A549 (cell line): ENCODE data around the gene AUTS2. TPM values are rescaled to one million over a fixed set of nuclear protein-coding genes. Genes with fewer than 3 reads are reported as not detected.

ENCODE experiments used
- ATAC-seq, 2 experiments: fragments of 200-7000 bp in 1 of 2; fragments of >200 bp in 1 of 2; cut with Nextera tagmentation in 1 of 2; cut with Tn5 transposase in 1 of 2; 3 replicates each; pipeline versions ENCODE4 v1.8.0 to v1.9.1; 2018 to 2020; ENCODE audit warnings: mild to moderate bottlenecking in 1 of 2, moderate library complexity in 1 of 2
- CTCF ChIA-PET: fragments of 300-600 bp; sonication (Branson Sonifier 250); formaldehyde crosslinking; extraction: SDS; loops from one replicate; lab custom pipeline; 2021; ENCODE audit warnings: antibody characterized with exemption, inconsistent platforms; lab: Yijun Ruan, JAX
- POLR2A ChIA-PET: fragments of 350-600 bp; formaldehyde crosslinking; extraction: SDS; loops from one replicate; lab custom pipeline; 2021; ENCODE audit warnings: antibody characterized with exemption, inconsistent platforms; lab: Yijun Ruan, JAX
- DNase-seq, 2 experiments: peaks; one replicate each; pipeline versions ENCODE4 v3.0.0 to v3.0.0-alpha.2; 2011 to 2016; ENCODE audit warnings: low read depth in 1 of 2, low spot score in 1 of 2
- FAIRE-seq: peaks from 2 replicates; lab custom pipeline; 2011; peaks lifted over from hg19 to GRCh38; lab: Jason Lieb, UNC
- H3K27ac ChIP-seq, 2 experiments: fragments of >200 bp; sonication (Bioruptor Twin); formaldehyde crosslinking; 3 replicates each; pipeline ENCODE4 v1.5.1; 2016 to 2017
- H3K4me1 ChIP-seq: fragments of >200 bp; sonication (Bioruptor Twin); formaldehyde crosslinking; 3 replicates; pipeline ENCODE4 v1.6.1; 2016
- H3K4me2 ChIP-seq: fragments of >200 bp; sonication (Bioruptor Twin); formaldehyde crosslinking; 3 replicates; pipeline ENCODE4 v1.6.1; 2016
- H3K4me3 ChIP-seq: fragments of >200 bp; sonication (Bioruptor Twin); formaldehyde crosslinking; 3 replicates; pipeline ENCODE4 v1.5.1; 2016
- H3K9me3 ChIP-seq: fragments of >200 bp; sonication (Bioruptor Twin); formaldehyde crosslinking; 3 replicates; pipeline ENCODE4 v1.6.1; 2016
- BCL3 ChIP-seq: fragments of >200 bp; sonication (Bioruptor Twin); formaldehyde crosslinking; IDR thresholded peaks from 3 replicates; pipeline ENCODE4 v1.6.1; 2016
- CBX2 ChIP-seq: fragments of 200-600 bp; sonication (generic); IDR thresholded peaks from 2 replicates; pipeline ENCODE4 v1.6.1; 2016; ENCODE audit warnings: low read depth, mild to moderate bottlenecking, borderline replicate concordance
- CHD2 ChIP-seq: fragments of 150-350 bp; IDR thresholded peaks from 2 replicates; pipeline ENCODE4 v1.6.1; 2014; ENCODE audit warnings: low read length; ENCODE audit not compliant: partially characterized antibody
- EHF ChIP-seq: fragments of 250-450 bp; sonication (Bioruptor Pico); IDR thresholded peaks from 2 replicates; pipeline ENCODE4 v1.5.0; 2020; ENCODE audit warnings: mild to moderate bottlenecking
- ELK1 ChIP-seq: fragments of 150-350 bp; IDR thresholded peaks from 2 replicates; pipeline ENCODE4 v1.6.1; 2014; ENCODE audit warnings: low read depth, mild to moderate bottlenecking, low read length
- EP300 ChIP-seq, 2 experiments: fragments of >200 bp; sonication (Bioruptor Twin); formaldehyde crosslinking; IDR thresholded peaks; 2 replicates in 1 of 2; 3 replicates in 1 of 2; pipeline ENCODE4 v1.6.1; 2016 to 2017
- FOXS1 ChIP-seq: fragments of 250-450 bp; sonication (Bioruptor Pico); IDR thresholded peaks from 2 replicates; pipeline ENCODE4 v1.5.0; 2020; ENCODE audit warnings: mild to moderate bottlenecking, moderate library complexity
- GATA3 ChIP-seq: IDR thresholded peaks from 2 replicates; pipeline ENCODE4 v1.6.1; 2012; ENCODE audit warnings: borderline replicate concordance
- HES2 ChIP-seq: fragments of >200 bp; sonication (Bioruptor Twin); formaldehyde crosslinking; IDR thresholded peaks from 2 replicates; pipeline ENCODE4 v1.6.1; 2016
- HEYL ChIP-seq: fragments of 250-450 bp; sonication (Bioruptor Pico); IDR thresholded peaks from 2 replicates; pipeline ENCODE4 v1.8.0; 2021; ENCODE audit warnings: mild to moderate bottlenecking, moderate library complexity
- HMGXB4 ChIP-seq: fragments of 250-450 bp; sonication (Bioruptor Pico); IDR thresholded peaks from 2 replicates; pipeline ENCODE4 v1.5.0; 2021; ENCODE audit warnings: mild to moderate bottlenecking, moderate library complexity, borderline replicate concordance
- HOXB13 ChIP-seq: fragments of 250-450 bp; sonication (Bioruptor Pico); IDR thresholded peaks from 2 replicates; pipeline ENCODE4 v1.5.0; 2020; ENCODE audit warnings: low read depth, mild to moderate bottlenecking, moderate library complexity
- KDM1A ChIP-seq: fragments of 200-600 bp; sonication (generic); IDR thresholded peaks from 2 replicates; pipeline ENCODE4 v1.6.1; 2016; ENCODE audit warnings: low read depth, mild to moderate bottlenecking
- NFE2L2 ChIP-seq: fragments of 150-350 bp; conservative IDR thresholded peaks from 2 replicates; pipeline ENCODE4 v1.6.1; 2014; ENCODE audit warnings: low read length
- NPAS2 ChIP-seq: fragments of 250-450 bp; sonication (Bioruptor Pico); IDR thresholded peaks from 2 replicates; pipeline ENCODE4 v1.8.0; 2022; ENCODE audit warnings: mild to moderate bottlenecking, moderate library complexity, borderline replicate concordance
- PBX3 ChIP-seq: IDR thresholded peaks from 2 replicates; pipeline ENCODE4 v1.6.1; 2012
- PHF8 ChIP-seq: fragments of 200-600 bp; sonication (generic); IDR thresholded peaks from 2 replicates; pipeline ENCODE4 v1.6.1; 2016; ENCODE audit warnings: low read depth, mild to moderate bottlenecking, antibody characterized with exemption, moderate library complexity, borderline replicate concordance
- POLR2A ChIP-seq: IDR thresholded peaks from 2 replicates; pipeline ENCODE4 v1.6.1; 2012; ENCODE audit warnings: mild to moderate bottlenecking, low read length
- RAD21 ChIP-seq, 2 experiments: fragments of >200 bp in 1 of 2; sonication (Bioruptor Twin) in 1 of 2; formaldehyde crosslinking in 1 of 2; IDR thresholded peaks in 1 of 2; conservative IDR thresholded peaks in 1 of 2; 2 replicates in 1 of 2; 3 replicates in 1 of 2; pipeline ENCODE4 v1.6.1; 2012 to 2018; ENCODE audit warnings: inconsistent platforms in 1 of 2
- RARB ChIP-seq: fragments of 250-450 bp; sonication (Bioruptor Pico); IDR thresholded peaks from 2 replicates; pipeline ENCODE4 v1.8.0; 2021; ENCODE audit warnings: mild to moderate bottlenecking, moderate library complexity
- RNF2 ChIP-seq: fragments of 200-600 bp; sonication (generic); IDR thresholded peaks from 2 replicates; pipeline ENCODE4 v1.6.1; 2016; ENCODE audit warnings: low read depth, mild to moderate bottlenecking, antibody characterized with exemption, moderate library complexity, borderline replicate concordance
- TFCP2L1 ChIP-seq: fragments of 250-450 bp; sonication (Bioruptor Pico); IDR thresholded peaks from 2 replicates; pipeline ENCODE4 v1.5.0; 2021; ENCODE audit warnings: mild to moderate bottlenecking
- USF2 ChIP-seq: fragments of 450-650 bp; IDR thresholded peaks from 2 replicates; pipeline ENCODE4 v1.6.1; 2014; ENCODE audit warnings: antibody characterized with exemption
- ZC3H11A ChIP-seq: fragments of 450-650 bp; IDR thresholded peaks from 2 replicates; pipeline ENCODE4 v1.6.1; 2014; ENCODE audit warnings: antibody characterized with exemption, mild to moderate bottlenecking
- ZFP36 ChIP-seq: fragments of 450-650 bp; IDR thresholded peaks from 2 replicates; pipeline ENCODE4 v1.6.1; 2014; ENCODE audit warnings: borderline replicate concordance; ENCODE audit not compliant: partially characterized antibody
- ZSCAN20 ChIP-seq: fragments of 250-450 bp; sonication (Bioruptor Pico); IDR thresholded peaks from 2 replicates; pipeline ENCODE4 v1.8.0; 2022; ENCODE audit warnings: mild to moderate bottlenecking, moderate library complexity
- WGBS: methylation state at CpG from one replicate; pipeline ENCODE4 v1.1.6; 2017; ENCODE audit errors: missing lambda C conversion rate; 5-methylcytosine and 5-hydroxymethylcytosine counted together
- polyA plus RNA-seq, 4 experiments: library from polyadenylated mRNA; depleted of rRNA in 3 of 4; stranded (reverse); fragments of >200 nt; fragmentation: RNase III in 1 of 4; extraction: RNeasy Plus Mini Kit Qiagen cat#74134 plus additional on column Dnase treatment in 1 of 4; gene quantifications; 2 replicates in 3 of 4; 3 replicates in 1 of 4; pipeline ENCODE4 v1.2.3, GENCODE V29; 2011 to 2017

The AUTS2 gene
- polyA plus RNA-seq, 2 of the 4 experiments (the other 2 are of a cell fraction): 1.6 to 3.6 TPM

- H3K9me3 ChIP-seq: no peaks in the 10 kb centered on the region
- H3K27ac ChIP-seq: no peak overlapping the region
- no peak overlapping the region for H3K4me3 ChIP-seq
- WGBS: 51% methylated on average over 5 of the region's 5 CpGs
- ChIA-PET POLR2A (no interaction called here), CTCF (no interaction called here)
- no peak overlapping the region for H3K4me2 ChIP-seq
- no peaks in the 10 kb centered on the region for H3K4me1 ChIP-seq
- DNase-seq (no peak), FAIRE-seq (no peak), ATAC-seq (no peak)
- TF ChIP-seq GATA3 (no peak), NFE2L2 (no peak), RARB (CRISPR knock-in tag) (no peak), HES2 (no peak)
These were observed 1171.9 kb downstream of the AUTS2 start for GRCh38 chr7:70770154-70770553.

- WGBS: 58% methylated on average over 10 of the region's 10 CpGs
- no peak for FAIRE-seq
- no peak for DNase-seq
- no peaks in the 10 kb centered on the region for H3K9me3 ChIP-seq
- no peaks in the 10 kb centered on the region for H3K4me1 ChIP-seq
- TF ChIP-seq NPAS2 (no peak), EP300 (IDR thresholded peaks at IDR 0.05) (no peak), HOXB13 (CRISPR knock-in tag) (no peak), HEYL (CRISPR knock-in tag) (no peak), RAD21 (conservative IDR thresholded peaks at IDR 0.05 in 1 of 2, IDR thresholded peaks at IDR 0.05 in 1 of 2) (no peak), HMGXB4 (CRISPR knock-in tag) (no peak), POLR2A (no peak), TFCP2L1 (CRISPR knock-in tag) (no peak), CHD2 (no peak), ZSCAN20 (CRISPR knock-in tag) (no peak)
- TF ChIP-seq, all 56 proteins: peak for 0
- no peak overlapping the region for H3K4me2 ChIP-seq
- ChIA-PET POLR2A (no interaction called here), CTCF (no interaction called here)
- no peak for ATAC-seq
- H3K4me3 ChIP-seq: no peak overlapping the region
- H3K27ac ChIP-seq: no peak overlapping the region
These were observed 1173.2 kb downstream of the AUTS2 start for GRCh38 chr7:70771451-70771850.

GRCh38 chr7:70772891-70773290 is 1174.6 kb downstream of the AUTS2 start:
- WGBS: 15% methylated on average over 4 of the region's 4 CpGs
- H3K9me3 ChIP-seq: no peaks in the 10 kb centered on the region
- H3K4me1 ChIP-seq: no peaks in the 10 kb centered on the region
- DNase-seq (no peak), ATAC-seq (no peak), FAIRE-seq (no peak)
- no peak overlapping the region for H3K4me2 ChIP-seq
- H3K4me3 ChIP-seq: no peak overlapping the region
- ChIA-PET POLR2A (no interaction called here), CTCF (no interaction called here)
- H3K27ac ChIP-seq: no peak overlapping the region
- TF ChIP-seq POLR2A (no peak), RARB (CRISPR knock-in tag) (no peak), HEYL (CRISPR knock-in tag) (no peak), ZC3H11A (no peak), CBX2 (no peak), ELK1 (no peak), RNF2 (no peak), PBX3 (no peak), FOXS1 (no peak), PHF8 (no peak), KDM1A (no peak), USF2 (no peak), HMGXB4 (CRISPR knock-in tag) (no peak), NPAS2 (no peak), ZFP36 (no peak), BCL3 (no peak), HOXB13 (CRISPR knock-in tag) (no peak), EHF (CRISPR knock-in tag) (no peak)
